NCI-H345 (cell line): ENCODE measurements around the gene SLC9A2.

Source experiments
- DNase-seq: peaks from one replicate; lab custom pipeline; 2025; lab: John Stamatoyannopoulos, UW

SLC9A2 gene, protein sequence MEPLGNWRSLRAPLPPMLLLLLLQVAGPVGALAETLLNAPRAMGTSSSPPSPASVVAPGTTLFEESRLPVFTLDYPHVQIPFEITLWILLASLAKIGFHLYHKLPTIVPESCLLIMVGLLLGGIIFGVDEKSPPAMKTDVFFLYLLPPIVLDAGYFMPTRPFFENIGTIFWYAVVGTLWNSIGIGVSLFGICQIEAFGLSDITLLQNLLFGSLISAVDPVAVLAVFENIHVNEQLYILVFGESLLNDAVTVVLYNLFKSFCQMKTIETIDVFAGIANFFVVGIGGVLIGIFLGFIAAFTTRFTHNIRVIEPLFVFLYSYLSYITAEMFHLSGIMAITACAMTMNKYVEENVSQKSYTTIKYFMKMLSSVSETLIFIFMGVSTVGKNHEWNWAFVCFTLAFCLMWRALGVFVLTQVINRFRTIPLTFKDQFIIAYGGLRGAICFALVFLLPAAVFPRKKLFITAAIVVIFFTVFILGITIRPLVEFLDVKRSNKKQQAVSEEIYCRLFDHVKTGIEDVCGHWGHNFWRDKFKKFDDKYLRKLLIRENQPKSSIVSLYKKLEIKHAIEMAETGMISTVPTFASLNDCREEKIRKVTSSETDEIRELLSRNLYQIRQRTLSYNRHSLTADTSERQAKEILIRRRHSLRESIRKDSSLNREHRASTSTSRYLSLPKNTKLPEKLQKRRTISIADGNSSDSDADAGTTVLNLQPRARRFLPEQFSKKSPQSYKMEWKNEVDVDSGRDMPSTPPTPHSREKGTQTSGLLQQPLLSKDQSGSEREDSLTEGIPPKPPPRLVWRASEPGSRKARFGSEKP

DNA sequence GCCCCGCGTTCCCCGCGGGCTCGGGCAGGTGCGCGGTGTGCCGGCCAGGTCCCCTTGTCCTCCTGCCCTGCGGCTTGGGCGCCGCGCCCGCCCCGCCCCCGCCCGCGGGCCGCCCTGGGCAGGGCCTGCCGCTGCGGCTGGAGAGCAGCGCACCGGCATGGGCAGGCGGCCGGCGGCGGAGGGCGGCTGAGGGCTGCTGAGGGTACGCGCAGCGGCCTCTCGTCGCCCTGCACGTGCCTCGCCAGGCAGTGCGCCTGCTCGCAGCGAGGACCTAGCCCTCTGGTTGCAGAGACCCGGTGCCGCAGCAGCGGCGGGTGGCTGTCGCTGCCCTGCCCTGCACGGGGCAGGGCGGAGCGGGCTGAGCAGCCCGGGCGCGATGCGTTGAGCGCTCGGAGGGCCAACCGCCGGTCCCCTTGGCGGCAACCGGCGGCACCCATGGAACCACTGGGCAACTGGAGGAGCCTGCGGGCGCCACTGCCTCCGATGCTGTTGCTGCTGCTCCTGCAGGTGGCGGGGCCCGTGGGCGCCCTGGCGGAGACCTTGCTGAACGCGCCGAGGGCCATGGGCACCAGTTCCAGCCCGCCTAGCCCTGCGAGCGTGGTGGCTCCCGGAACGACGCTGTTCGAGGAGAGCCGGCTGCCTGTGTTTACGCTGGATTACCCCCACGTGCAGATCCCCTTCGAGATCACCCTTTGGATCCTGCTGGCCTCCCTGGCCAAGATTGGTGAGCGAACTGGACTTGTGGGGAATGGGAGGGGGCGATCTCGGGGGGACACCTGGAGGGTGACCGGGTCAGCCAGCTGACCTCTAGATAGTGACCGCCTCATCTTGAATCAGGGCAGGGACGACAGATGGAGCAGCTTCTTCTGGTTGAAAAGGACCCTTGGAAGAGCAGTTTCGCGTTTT lies at the start of gene SLC9A2:
Gene SLC9A2, plus strand, starts transcription at position 140 of the 906 bp plus-strand sequence. Its CDS starts 296 bp downstream, at position 436.
- DNase-seq, result peak; percentile 37

- no peak for DNase-seq
Measured at GRCh38 chr2:102575888-102576287, 43.5 kb upstream of the SLC9A2 start.

DNA sequence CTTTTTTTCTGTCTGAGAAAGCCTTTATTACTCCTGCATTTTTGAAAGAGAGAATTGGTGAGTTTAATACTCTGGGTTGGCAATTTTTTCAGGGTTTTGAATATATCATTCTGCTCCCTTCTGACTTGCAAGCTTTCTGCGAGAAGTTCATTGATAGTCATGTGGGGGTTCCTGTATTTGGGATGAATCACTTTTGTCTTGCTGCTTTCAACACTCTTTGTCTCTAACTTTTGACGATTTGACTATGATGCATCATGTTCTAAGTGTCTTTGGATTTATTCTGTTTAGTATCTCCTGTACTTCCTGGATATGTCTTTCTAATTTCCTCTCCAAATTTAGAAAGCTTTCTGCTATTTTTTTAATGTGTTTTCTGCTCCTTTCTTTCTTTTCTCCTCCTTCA lies 41.0 kb upstream of the SLC9A2 start:
- no peak for DNase-seq

- DNase-seq, result no peak
Measured at GRCh38 chr2:102581911-102582310, 37.4 kb upstream of the SLC9A2 start.

DNA sequence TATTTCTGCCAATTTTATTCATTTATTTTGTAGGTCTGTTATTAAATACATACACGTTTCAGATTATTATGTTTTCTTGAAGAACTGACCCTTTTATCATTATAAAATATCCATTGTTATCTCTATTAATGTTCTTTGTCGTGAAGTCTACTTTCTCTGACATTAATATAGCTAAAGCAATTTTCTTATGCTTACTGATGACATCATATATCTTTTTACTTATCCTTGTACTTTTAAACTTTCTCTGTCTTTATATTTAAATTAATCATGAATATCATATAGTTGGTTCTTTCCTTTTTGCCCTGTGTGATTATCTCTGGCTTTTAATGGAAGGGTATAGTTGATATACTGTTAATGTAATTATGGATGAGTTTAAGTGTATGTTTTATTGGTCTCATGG lies 36.5 kb upstream of the SLC9A2 start:
- DNase-seq, result no peak

DNA sequence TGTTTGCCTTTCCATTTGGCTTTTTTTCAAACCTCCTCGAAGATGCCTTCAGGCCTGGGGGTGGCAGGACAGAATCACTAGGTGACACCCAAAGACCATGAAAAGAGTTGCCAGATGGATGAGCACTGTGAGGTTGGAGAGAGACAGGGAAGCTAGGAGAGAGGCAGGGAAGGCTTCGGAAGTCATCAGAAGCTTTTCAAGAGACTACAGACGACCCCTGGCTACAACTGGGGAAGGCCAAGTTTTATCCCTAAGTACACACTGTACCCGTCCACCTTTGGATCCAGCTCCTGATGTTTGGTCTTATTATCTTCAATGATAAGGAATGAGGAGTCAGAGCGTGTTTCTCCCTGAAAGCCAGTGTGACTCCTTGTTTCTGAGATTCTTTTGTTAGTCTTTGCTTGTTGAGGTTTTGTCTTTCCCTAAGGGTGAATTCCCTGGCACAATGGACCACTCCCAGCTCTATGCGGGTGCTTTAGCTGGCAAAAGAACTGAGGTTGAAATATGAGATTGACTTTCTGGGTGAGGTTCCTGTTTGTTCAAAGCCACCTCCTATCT lies 33.4 kb upstream of the SLC9A2 start:
- DNase-seq, result peak; percentile 9

DNA sequence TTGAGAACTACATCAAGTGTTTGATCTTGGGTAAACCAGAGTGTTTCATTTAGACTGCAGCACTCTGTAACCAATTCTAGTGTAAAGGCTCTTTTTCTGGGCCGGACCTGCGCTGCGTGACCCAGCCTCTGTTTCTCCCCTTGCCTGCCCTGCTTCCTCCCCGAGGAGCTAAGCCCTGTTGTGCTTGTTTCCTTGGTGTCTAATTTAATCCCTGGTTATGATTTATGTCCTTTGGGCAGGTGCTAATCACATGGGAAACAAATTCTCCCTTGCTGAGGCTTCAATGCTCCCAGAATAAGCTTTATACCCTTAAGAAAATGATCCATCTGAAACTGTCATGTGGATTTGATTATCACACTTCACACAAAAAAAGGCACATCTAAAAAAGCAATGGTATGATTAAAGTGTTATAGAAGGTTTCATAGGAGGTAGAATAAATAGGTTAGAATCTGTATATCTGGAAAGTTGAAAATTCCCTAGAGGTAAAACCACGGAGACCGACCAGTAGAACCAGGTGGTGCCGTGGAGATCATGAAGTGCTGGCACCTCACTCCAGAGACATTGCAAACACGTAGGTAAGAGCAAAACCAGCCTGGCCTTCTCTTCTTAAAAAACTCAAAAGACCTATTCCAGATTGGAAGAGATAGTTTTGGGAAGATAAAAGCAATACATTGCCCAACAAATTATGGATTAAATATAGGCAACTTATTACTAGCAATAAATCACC lies 31.0 kb upstream of the SLC9A2 start:
- DNase-seq, result no peak

DNA sequence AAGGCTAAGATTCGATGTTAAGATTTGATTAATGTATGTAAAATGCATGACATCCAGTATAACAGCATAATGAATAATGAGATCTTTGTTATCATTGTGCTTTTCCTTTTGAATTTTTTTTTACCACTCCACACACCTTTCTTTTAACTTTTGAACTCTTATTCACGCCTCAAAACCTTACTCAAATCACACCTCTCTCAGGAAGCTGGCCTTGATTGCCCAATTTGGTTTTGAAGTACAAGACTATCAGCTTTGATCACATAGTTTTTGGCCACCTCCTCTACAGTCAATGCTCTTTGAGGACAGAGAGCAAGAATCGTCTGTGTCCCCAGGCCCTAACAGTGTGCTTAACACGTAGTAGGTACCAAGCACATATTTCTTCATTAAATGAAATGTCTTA lies 29.9 kb upstream of the SLC9A2 start:
- no peak for DNase-seq

- DNase-seq, result peak; percentile 30
Measured at GRCh38 chr2:102591491-102592045, 27.8 kb upstream of the SLC9A2 start.

- peak; percentile 5 for DNase-seq
Measured at GRCh38 chr2:102592601-102593000, 26.8 kb upstream of the SLC9A2 start.

DNA sequence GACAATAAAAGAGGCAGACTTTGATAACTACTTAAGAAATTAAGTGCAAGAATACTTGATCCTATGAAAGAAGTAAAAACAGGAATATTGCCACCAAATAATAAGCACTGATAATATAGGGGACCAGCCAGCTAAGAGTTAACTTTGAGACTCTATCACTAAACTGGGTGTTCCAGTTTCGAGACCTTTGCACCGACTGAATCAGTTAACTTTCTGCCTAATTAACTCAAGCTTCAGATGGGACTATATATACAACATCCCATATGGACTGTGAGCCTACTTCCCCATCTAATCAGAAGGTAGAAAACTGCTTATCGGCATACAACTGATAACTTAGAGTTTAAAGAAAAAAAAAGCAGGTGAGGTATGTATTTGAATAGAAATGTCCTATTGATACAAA lies 25.8 kb upstream of the SLC9A2 start:
- DNase-seq, result no peak

- DNase-seq, result no peak
Measured at GRCh38 chr2:102594445-102595016, 24.8 kb upstream of the SLC9A2 start.

DNA sequence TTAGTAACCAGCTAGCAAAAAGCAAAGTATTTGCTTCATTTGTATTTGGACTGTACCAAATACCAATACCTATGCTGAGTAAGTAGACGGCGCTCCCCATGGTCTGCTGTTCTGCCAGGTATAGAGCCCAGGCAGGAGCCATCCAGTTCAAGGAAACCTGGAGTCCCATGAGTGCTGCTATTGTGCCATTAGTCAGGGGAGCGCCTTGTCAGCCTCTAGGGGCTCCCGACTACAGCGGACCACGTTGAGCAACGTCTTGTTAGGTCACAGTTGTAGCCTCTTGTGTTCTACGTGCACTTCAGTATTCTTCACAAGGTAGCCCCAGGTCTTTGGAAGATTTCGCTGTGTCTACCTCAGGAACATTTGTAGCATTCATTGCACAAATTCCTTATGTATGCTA lies 21.6 kb upstream of the SLC9A2 start:
- DNase-seq, result no peak

GRCh38 chr2:102599486-102599885 lies 19.9 kb upstream of the SLC9A2 start:
- no peak for DNase-seq

- DNase-seq, result no peak
Measured at GRCh38 chr2:102601730-102602129, 17.6 kb upstream of the SLC9A2 start.

DNA sequence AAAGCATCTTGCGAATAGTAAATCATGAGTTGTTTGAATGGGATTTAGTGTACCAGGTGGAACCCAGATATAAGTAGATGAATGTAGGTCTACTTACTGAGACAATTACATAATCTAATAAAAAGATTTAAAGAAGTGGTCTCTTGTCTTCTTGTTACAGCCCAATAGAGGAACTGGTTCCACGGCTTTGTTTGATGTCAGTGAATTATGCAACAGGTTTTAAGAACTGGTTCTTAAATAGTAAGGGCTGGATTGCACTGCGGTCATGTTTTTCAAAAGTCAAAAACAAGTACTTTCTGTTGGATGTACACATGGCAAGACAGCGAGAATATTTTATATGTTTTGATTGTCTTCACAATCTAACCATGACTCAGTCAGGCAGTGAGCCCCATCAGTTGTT lies 15.4 kb upstream of the SLC9A2 start:
- DNase-seq, result no peak

GRCh38 chr2:102604769-102605168 lies 14.6 kb upstream of the SLC9A2 start:
- peak; percentile 29 for DNase-seq

GRCh38 chr2:102606353-102606752 lies 13.0 kb upstream of the SLC9A2 start:
- DNase-seq, result no peak

DNA sequence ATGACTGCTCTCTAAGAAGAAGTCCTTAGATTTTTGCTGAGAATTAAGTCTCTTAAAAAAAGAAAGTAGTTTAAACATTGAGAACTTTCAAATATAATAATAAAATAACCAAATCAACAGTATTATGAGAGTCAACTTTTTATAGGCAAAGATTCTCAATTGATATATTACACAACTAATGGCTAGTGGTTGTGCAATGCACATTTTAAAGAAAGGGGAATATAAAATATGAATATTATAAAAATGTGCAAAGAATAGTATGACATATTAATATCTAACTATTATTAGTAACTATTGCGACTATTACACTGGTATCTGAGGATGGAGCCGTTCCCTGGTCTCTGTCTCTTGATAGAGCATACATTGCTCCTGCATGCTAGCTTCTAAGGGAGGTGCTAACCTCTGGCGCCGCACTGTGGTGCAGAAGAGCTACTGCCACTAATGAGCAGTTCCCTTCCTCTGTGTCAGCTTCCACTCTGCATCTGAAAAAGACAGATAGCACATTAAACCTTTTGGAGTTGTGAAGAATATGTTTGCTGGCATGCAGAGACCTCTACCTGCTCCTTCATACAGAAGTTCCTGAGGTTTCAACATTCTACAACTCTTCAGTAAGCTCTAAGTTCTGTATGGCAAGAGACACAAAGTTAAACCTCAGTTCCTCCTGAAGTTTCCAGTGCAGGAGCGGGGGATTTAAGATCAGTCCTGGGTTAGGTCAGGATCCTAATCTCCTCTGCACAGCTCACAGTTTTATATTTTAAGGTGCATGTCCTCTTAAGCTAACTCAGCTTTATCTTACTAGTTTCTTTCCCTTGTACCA lies 3.5 kb upstream of the SLC9A2 start:
- peak; percentile 69 for DNase-seq
